Measurements from ENCODE around the gene FNBP1.

Gene FNBP1

DNA sequence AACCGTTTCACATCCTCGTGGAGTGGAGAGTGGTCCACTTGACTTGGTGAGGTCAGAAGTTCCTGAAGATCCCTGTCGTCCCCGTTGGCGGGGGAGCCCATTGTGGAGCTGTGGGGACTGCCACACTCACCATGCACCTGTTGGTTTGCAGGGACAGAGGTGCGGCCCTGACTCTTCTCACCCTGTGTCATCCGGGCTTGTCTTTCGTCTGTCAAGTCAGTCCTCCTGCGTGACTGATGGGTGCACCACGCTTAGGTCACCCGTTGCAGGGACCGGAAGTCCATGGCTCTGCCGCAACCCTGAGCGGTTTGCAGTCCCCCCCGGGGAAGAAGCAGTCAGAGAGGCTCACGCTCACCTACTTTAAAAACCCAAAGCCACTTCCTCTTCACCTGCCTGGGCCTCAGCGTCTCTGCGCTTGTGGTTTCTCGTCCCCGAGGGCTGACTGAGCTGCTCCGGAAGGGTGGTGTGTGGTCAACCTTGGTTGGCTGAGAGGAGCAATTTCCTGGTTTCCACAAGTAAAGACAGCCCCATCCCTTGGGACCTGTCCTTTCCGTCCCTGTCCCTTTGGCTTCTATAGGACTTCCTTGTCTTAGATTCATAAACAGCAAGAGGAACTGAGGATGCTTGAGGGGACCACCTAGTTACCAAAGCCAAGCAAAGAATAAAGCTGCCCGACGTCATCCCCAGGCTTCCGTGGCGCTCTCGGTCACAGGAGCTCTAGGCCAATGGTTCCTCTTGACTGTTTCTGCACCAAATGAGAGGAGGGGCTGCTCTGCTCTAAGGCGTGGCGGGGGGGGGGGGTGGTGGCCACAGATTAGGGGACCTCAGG lies 154.5 kb downstream of the FNBP1 start:
- DNase-seq: peak; percentile 96

DNA sequence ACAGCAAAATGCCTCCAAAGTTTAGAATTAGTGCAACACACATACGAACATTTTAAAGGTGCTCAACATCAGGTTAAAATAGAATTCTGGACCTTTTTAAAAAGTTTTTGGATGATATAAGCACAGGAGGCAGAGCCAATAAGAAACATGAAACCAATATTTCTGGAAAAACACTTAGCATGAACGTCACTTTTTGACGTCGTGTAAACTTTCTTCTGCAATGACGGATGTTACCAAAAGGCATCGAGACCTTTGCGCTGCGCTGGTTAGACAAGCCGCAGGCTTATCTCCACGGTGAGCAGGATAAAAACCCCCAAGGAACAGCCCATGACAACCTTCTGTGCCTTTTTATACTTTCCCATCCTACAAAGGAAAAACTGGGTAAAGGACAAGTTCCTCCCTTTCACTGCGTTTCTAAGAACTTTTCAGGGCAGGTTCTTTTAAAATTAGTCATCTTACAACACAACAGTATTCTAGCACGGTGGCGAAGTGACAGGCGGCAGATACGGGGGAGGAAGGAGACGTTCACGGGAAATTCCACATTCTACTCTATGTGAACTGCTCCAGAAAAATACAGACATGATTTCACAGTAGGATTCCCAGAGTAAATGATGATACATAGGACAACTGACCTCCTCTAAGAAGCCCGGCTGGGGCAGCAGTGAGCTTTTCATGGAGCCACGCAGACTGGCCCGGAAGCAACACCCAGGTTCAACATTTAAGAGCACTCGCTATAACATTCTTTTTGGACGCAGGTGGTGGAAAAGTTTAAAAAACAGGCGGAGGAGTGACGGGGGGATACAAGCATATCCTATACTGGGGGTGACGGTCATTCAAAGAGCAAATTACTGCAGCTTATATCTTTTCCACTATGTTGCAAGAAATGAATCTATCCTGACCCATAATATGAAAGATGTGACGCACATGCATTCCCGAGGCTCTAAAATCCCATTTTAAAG lies 155.4 kb downstream of the FNBP1 start:
- DNase-seq: peak; percentile 88

DNA sequence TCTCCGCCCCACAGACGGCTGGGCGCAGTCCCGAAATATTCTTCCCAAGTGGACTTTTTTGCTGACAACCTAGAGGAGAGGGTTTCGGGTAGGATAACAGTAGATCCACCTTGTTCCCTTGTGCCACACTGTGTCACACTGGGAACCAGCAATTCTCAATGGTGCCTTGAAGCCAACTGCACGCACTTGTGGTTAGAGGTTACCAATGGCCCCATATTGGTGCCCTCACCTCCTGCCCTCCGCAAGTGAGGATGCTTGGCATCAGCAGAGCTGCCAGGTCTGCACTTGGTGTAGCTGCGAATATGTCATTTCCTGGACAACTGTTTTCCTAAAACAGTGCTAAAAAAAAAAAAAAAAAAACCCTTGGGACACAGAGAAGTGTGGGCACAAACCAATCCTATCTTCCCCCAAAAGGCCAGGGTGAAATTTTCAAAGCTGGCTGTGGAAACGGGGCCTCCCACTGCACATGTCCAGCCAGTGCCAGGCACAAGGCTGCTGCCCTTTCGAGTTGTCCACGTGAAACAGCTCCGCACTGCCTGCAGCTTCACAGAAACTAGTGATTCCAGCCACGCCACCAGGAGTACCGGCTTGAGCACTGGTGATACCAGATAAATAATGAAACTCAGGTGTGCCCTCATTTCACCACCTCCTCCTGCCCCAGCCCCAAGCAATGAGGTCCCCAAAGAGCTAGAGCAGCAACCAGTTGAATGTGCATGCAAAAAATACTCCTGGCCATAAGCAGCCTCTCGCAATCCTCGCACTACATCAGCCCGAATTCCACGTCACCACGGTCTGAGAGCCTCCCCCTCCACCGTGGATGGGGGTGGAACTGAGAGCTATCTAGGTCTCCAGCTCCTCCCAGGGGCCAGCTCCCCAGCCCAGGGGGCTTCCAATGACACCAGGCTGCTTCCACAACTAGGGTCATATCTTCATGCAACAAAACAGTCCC lies 156.5 kb downstream of the FNBP1 start:
- peak; percentile 78 for DNase-seq

DNA sequence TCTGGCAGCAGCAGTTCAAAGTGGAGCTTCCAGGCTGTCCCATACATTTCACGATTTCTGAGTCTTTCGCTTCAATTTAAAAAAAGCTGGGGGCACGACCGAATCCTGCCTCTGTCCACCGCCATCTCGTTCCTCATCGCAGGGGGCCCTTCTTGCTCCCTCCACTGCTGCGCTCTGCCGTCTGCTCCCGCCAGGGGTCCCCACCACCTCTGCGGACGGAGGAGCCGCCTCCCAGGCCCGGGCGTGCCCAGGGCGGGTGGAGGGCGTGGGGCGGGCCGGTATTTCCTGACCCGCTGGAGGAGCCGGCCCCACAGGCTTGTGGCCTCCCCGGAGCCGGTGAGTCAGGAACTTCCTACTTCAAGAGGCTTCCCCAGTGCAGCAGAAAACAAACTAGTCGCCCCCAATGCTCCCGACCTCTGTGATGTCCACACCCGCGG lies 157.3 kb downstream of the FNBP1 start:
- DNase-seq: peak; percentile 90

DNA sequence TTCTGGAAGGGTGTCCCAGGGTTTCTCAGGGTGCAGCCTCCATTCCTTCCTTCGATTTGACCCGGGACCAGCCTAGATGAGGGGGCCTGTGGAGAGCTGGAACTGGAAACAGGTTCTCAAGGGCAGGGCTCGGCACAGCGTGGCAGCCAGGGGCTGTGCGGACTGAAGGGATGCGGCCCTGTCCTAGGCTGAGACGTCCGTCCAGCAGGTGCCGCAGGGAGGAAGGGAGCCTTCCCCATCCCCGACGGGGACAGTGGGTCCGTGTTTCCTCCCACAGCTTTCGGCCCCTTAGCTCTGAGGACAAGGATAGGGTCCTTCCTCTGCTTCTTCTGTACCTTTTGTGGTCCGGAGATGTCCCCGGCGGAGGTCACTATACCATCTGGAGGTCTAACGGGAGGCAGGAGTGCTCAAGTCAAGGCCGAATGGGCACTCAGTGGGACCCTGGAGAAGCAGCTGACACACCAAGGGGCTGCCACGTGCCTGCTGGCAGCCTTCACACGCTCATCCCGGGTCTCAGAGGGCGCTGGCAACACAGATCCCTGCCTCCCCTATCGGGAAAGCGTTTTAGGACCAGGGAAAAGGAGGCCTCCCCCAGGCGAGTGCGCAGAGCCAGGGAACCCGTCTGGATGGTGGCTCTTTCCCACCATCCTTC lies 157.8 kb downstream of the FNBP1 start:
- peak; percentile 41 for DNase-seq

DNA sequence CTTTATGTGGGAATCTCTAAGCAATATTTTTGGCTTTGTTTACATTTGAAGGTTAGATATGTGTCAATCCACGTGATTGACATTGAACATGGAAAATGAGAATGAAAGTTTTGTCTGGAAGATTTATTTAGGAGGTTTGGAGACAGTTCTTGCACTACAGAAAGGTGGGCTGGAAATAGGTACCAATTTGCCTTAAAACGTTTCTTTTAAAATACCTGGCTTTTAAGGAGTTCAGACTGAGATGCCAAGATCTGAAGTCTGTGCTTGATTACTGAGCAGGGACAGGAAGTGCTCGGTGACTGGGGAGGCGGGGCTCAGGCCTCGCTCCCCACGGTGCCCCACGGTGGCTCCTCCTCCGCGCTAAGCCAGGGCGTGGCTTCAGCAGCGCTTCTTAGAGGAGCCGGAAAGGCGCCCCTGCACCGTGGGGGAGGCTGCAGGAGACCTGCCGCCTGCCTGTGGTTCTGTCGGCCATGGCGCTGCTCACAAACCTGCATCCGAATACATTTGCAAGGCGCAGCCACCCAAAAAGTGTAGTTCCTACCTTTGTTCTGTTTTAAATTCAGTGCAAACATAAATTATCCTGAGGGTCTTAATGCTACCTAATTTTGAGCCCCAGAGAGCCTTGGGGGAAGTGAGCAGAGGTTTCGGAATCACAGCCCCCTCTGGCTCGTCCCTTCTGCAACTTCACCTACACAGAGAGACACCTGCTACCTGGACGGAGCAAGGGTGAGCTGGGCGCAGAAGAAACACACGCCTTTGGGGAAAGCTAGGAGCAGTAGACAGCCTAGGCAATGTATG lies 158.6 kb downstream of the FNBP1 start:
- DNase-seq: peak; percentile 95

DNA sequence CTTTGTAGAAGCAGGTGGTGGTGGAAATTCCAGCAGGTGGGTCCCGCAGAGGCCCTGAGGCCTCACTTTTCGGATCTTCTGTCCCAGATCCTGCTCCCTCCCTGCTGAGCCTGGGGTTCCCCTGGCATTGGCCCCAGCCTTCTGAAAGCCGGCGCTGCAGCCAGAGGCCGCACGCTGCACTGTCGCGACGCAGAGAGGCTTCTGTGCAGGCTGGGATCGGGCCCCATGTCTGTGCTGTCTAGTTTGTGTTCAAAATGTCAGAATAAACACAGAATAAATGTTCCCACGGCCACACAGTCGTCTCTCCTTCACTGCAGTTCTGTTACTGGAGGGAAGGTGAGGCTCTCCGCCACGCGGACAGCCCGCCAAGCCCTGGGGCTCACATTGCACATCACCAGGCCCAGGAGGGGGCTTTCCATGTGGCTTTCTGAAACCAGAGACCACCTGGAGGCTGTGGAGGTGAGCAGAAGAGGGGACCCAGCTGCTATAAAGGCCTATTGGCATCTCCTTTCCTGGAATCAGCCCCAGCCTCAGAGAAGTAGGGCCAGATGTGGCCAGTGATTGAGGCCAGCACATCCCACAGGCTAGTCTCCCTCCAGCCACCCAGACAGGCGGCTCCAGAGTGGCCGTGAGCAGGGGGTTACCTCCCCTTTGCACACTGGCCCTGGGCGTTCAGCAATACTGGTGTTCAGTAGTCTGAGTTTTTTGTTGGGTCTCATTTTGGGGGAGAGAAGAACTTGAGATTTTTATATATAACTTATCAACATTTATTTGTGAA lies 161.3 kb downstream of the FNBP1 start:
- DNase-seq: no peak

DNA sequence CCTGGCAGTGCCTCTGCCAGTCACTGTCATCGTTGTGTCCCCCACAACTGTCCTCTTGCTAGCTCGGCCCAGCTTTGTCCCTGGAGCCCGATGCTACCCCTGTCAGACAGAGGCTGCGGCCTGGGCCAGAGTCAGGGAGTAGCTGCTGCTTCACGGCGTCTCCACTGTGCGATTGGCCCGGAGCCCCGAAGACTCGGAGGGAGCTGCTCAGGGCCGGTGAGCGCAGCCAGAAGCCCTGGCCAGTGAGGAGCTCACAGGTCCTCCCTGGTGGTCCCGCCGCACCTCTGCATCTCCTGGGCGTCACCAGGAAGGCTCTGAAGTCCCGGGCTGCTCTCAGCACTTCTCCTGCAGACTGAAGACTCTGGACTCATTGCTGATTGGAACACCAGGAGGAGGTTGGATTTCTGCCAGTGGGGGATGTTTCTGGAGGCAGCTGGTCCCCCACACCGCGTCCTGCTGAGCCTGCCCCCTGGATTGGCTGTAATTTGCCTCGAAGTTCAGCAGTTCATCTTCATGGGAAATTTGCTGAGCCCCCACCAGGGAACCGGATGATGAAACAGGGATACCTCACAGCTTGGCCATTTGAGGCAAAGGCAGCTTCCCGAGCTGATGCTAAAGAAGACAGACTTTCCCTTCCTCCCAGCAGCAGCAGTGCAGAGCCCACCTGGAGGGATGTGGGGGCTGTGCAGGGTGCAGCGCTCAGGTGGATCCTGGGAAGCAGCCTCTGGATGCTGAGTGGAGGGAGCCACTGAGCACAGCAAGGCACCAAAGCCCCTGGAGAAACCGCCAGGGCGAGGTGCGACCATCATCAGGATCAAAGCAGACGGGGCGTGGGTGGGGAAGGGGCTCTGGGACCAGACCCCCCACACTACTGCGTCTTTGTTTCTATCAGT lies 162.1 kb downstream of the FNBP1 start:
- no peak for DNase-seq

DNA sequence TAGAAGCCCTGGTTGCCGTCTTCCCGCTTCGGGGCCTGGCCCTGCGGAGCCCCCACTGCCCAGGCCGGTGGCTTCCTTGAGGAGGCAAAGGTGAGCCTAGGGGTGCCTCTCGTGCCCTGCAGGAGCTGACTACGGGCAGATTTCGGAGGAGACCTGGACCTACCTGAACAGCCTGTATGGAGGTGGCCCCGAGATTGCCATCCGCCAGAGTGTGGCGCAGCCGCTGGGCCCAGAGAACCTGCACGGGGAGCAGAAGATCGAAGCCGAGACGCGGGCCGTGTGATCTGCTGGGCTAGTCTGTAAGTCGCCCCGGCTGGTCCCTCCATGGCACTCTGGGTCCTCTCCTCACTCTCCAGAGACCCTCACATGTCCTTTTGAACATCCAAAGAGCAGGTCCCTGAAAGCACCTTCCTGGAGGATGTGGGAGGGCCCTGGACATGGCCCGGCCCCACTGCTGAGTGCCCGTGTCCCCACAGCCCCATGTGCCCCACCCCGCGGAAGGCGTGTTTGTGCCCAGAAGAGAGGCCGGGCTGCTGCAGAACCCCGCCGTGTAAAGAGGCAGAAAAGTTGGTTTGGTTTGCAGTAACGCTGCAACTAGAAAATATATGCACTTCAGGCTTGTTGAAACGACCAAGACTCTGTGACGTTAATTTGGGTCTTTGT lies 162.9 kb downstream of the FNBP1 start:
- no peak for DNase-seq

DNA sequence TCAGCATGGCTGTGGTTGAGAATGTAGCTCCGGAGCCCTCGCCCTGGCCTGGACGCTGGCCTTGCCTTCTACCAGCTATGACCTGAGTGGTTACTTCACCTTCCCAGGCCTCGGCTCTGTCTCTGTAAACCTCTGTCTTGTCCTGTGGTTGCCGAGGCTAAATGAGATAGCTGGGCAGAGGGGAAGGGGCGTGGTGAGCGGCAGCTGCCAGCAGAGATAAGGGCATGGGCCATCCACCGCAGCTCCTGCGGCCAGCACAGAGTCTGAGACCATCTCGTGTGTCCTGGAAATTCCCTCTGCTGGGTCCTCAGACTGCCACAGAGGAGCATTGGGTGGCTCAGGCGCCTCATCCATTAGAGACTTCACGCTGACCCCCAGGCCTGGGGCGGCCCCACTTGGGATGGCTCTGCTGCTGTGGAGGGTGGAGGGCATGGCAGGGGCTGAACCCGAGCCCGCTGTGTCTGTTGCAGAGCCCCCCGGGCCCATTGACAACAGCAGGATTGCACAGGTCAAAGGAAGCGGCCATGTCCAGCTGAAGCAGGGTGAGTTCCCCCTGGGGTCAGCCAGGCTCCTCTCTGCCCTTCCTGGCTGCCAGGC lies 163.8 kb downstream of the FNBP1 start:
- DNase-seq: no peak

DNA sequence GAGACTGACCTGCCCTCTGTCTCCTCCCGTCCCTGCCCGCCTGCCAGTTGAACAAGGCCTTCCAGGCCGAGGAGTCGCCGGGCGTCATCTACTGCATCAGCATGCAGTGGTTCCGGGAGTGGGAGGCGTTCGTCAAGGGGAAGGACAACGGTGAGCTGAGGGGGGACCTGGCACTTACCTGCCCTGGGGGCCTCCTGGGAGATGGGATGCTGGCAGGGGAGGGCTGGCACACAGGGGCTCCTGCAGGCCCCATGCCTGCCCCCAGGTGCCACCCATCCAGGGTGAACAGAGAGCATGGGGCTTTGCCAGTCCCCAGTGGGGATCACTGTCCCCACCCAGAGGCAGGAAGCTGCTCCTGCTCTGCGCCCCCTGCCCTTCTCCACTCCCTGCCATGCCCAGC lies 164.7 kb downstream of the FNBP1 start:
- no peak for DNase-seq

DNA sequence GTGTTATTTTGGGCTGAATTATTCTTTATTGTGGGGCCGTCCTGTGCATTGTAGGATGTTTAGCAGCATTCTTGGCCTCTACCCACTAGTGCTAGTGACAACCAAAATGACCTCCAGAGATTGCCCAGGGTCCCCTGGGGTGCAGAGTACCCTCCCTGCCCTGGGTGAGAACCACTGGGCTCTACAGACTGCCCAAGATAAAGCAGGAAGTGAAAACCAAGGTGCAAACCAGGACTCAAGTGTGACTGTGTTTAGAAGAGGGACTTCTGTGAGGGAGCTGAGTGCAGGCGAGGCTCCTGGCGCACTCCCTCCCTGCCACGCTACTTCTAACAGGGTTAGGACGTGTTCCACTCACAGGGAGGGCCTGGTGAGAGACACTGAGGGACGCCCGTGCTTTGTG lies 166.2 kb downstream of the FNBP1 start:
- peak; percentile 37 for DNase-seq

DNA sequence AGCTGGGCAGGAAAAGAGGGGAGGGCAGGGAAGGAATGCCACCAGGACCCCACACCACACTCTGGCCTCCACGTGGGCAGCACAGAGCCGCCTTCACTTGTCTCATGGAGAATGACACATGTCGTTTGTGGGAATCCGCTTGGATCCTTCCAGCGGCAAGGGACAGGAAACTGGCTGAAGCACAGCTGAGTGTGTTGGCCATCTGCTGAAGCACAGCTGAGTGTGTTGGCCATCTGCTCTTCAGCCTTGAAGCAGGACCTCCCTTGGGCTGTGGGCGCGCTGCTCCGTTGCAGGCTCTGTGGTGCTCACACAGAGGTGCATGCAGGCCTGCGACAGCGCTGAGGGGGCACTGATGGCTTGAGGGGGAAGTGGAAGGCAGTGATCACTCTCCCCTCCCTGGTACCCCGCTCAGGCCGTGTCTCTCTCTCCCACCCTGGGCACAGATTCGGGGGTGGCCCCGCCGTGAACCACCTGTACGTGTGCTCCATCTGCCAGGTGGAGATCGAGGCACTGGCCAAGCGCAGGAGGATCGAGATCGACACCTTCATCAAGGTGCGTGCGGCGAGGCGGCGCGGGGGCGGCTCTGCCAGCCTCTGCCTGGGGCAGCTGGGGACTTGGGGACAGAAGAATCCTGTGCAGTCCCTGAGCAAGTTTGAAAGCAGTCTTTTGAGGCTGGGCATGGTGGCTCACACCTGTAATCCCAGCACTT lies 167.1 kb downstream of the FNBP1 start:
- no peak for DNase-seq

DNA sequence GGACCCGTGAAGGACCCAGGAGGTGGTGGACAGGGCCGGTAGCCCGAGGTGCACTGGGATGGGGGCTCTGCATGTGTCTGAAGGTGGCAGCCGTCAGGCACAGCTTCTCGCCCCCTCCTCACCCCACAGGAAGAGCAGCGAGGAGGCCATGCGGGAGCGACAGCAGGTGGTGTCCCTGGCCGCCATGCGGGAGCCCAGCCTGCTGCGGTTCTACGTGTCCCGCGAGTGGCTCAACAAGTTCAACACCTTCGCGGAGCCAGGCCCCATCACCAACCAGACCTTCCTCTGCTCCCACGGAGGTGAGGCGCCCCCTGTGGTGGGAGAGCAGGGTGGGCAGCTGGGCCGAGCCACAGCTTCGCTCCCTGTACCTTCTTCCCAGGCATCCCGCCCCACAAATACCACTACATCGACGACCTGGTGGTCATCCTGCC lies 167.8 kb downstream of the FNBP1 start:
- no peak for DNase-seq

DNA sequence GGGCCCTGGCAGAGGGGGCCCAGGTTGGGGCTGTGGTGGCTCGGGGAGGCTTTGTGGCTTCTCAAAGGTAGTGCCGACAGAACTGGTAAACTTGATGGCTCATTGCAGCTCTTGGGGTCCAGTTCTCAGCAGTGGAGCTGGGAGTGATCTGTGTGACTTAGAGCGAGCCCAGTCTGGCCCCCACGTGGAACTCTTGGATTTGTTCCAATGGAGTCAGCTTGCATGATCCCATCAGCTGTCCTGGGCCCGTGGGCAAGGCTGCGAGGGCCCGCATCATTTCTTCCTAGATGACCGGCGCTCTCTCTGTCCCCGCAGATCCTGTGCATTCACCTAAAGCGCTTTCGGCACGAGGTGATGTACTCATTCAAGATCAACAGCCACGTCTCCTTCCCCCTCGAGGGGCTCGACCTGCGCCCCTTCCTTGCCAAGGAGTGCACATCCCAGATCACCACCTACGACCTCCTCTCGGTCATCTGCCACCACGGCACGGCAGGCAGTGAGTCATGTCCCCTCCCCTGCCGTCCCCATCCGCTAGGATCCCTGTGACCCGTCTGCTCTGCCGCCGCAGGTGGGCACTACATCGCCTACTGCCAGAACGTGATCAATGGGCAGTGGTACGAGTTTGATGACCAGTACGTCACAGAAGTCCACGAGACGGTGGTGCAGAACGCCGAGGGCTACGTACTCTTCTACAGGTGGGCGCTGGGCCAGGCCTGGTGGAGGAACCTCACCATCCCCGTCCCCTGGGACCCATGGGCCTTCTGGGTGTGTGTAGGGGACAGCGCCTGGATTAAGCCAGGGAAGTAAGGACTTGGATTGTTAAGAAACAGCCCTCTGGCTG lies 168.5 kb downstream of the FNBP1 start:
- DNase-seq: no peak

DNA sequence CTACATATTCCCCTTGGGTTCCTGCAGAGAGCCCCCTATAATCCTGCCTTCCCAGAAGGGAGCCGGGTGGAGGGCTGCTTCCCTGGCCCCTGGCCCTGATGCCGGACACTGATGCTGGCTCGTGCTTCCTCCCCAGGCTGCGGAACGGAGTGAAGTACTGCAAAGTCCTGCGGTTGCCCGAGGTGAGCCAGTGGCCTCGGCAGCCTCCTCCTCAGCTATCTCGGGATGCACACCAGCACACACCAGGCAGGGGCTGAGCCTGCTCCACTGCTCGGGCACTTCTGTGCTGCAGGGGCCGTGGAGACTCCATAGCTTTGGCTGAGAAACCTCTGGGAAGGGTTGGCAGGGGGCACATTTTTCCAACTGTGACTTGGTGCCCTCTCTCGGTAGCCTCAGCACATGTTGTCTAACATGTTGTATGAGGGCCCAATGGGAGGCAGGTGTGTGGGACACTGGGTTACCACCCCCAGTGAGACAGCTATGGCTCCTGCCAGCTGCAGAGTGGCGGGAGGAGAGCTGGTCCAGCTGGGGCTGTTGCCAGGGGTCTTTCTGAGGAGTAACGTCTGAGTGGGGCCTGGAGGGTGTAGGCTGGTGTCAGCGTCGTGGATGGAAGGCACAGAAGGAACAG lies 169.3 kb downstream of the FNBP1 start:
- DNase-seq: no peak

All from CD4-positive, alpha-beta T cell treated with Interleukin-17A for 1 hour (primary cell).